GM19193 (cell line): ENCODE data around the gene ATP5MG.
A peak's percentile ranks its signal among the peaks of the same experiment; 100 is the strongest.

Experiments used
- POLR2A ChIP-seq: IDR thresholded peaks from 4 replicates; pipeline ENCODE4 v1.6.1; 2011; ENCODE audit not compliant: insufficient read depth, insufficient read length; ENCODE audit errors: extremely low read depth

The ATP5MG gene, protein sequence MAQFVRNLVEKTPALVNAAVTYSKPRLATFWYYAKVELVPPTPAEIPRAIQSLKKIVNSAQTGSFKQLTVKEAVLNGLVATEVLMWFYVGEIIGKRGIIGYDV

DNA sequence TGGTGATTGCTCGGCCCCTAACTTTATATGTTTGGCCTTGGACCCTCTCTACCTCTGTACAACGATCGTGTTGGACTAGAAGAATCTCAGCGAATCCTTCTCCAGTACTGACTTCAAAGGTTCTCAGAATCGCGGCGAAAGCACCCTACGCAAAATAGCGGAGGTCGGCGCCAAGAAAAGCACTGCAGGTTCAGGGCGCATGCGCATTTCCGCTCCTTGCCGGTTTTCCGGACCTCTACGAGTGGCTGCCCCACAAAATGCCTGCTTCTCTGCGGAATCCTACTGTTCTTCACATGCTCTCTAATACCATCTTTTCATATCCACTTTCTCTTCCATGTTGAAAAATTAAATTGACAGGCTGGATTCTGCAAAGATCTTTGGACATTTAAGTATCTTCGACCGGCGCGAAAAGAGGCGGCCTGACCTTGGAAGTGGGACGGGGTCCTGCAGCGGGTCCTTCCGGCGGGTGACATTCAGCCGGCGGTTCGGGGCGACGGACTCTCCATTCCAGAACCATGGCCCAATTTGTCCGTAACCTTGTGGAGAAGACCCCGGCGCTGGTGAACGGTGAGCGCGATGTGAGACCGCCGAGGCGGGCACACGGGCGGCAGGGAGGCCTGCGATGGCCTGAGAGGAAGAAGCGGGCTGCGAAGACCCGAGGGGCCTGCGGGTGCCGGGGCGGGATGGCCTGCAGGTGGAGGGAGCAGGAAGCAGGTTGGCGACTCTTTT lies at the start of gene ATP5MG:
ATP5MG (plus strand) TSS at position 456 of the 729 bp plus-strand sequence; CDS start at position 516, 60 bp downstream.
- peak; percentile 72 for TF ChIP-seq POLR2A

DNA sequence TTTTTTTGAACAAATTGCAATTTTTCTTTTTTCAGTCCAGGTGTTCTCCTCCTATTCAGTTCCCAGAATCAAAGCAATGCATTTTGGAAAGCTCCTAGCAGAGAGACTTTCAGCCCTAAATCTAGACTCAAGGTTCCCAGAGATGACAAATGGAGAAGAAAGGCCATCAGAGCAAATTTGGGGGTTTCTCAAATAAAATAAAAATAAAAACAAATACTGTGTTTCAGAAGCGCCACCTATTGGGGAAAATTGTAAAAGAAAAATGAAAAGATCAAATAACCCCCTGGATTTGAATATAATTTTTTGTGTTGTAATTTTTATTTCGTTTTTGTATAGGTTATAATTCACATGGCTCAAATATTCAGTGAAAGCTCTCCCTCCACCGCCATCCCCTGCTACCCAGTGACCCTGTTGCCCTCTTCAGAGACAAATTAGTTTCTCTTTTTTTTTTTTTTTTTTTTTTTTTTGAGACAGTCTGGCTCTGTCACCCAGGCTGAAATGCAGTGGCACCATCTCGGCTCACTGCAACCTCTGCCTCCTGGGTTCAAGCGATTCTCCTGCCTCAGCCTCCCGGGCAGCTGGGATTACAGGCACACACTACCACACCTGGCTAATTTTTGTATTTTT lies 48.2 kb upstream of the ATP5MG start:
- no peak for TF ChIP-seq POLR2A

DNA sequence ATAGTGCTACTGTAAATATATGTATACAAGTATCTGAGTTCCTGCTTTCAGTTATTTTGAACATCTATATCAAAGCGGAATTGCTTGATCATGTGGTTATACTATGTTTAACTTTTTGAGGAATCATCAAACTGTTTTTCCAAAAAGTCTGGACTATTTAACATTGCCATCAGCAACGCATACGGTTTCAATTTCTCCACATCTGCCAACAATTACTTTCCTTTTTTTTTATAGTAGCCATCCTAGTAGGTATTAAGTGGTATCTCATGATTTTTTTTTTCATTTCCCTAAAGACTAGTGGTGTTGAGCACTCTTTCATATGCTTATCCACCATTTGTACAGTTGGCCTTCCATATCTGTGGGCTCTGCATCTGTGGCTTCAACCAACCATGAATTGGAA lies 43.3 kb upstream of the ATP5MG start:
- no peak for TF ChIP-seq POLR2A

DNA sequence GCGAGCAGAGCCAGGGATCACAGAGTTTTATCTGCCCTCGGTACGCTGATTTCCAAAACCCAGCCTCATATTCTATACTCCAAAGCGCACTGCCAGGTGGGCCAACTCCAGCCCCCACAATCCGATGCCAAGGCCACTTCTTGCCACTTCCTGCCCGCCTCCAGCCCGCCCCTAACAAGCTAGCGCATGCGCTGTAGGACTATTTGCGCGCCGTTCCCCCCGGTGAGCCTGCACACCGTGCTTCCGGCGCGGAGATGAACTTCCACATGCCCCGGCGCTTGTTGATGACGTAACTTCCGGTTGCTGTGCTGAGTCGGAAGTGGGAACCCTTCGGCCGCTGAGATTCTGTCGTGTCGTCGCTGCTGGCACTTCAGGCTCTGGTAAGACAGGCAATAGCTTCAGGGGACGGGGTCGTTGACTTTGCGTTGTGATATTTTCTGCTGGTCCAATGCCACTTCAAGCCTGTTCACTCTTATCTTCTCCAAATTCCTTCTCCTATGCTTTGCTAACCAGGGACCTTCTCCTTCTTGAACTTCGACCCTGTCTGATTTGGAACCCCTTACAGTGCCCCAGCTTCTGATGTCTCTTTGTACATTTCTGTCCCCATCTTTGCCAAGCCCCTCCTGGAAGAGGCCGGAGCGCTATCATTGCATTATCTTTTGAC lies 42.0 kb upstream of the ATP5MG start, which contains the start of gene UBE4A:
UBE4A (plus strand) TSS at position 306 of the 664 bp plus-strand sequence. CDS start 5,481 bp downstream, outside the sequence.
- peak; percentile 97 for TF ChIP-seq POLR2A

DNA sequence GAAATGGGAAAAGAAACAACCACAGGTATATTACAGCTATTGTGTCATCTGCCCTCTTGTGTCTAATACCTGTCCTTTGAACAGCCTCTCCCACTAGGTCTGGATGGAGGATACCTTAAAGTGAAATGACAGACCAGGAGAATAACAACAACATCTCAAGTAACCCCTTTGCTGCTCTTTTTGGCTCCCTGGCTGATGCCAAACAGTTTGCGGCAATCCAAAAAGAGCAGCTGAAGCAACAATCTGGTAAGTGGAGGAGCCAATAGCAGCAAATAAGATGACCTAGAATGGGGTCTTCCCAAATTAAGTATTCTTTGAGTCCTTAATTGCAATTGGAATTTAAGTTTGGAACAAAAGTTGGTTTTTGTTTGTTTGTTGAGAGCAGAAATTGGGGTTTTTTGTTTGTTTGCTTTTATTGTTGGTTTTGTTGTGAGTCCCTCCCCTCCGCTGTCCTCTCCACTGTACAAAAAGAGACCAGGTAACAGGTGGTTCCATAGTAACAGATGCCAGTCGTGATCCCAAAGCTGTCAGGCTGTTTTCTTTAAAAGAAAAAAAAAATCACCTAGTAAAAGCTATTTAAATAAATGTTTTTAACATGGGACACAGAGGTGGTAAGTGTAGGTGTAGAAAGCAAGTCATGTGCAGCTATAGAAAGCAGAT lies 36.3 kb upstream of the ATP5MG start:
- no peak for TF ChIP-seq POLR2A

DNA sequence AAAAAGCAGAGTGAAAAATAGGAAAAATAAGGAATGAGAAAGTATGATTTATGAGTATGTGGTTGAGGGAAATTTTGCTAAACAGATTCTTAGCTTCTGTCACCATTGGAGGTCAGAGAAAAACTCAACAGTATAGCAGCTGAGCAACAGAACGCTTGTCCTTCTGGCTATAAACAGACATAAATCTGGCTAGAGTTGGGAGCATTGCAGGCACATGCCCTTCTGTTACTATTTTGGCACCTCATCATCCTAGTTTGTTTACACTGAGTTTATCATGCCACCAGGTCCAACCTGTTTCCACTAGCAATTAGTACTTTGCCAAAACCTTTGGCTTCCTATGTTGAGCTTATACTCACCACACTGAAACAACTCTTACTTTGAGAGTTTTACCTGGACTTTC lies 35.1 kb upstream of the ATP5MG start:
- no peak for TF ChIP-seq POLR2A

DNA sequence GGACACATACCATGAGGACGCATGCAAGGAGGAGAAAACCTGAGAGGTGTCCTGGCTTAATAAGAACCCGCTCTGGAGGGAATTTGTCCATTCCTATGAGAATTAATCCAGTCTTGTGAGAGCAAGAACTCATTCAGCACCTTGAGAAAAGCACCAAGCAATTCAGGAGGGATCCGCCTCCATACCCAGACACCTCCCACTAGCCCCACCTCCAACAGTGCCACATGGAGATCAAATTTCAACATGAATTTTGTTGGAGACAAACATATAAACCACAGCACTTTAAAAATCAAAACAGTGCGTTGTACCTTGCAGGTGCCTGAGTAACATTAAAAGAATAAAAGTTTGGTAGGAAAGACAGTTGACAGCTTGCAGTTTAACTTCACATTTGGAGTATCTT lies 30.6 kb upstream of the ATP5MG start:
- no peak for TF ChIP-seq POLR2A

DNA sequence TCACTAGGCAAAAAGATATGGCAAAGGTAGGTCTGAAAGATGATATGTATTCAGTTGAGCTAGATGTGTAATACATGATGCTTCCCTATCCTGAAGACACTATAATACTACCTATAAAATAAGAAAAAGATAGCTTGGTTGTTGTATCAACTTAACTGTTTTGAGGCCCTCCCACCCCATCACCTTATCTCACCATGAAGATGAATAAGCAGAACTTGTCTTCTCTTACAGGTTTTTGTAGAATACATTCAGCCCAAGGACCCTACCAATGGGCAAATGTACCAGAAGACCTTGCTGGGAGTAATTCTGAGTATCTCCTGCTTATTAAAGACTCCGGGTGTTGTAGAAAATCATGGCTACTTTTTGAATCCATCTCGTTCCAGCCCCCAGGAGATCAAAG lies 28.1 kb upstream of the ATP5MG start:
- TF ChIP-seq POLR2A, result no peak

DNA sequence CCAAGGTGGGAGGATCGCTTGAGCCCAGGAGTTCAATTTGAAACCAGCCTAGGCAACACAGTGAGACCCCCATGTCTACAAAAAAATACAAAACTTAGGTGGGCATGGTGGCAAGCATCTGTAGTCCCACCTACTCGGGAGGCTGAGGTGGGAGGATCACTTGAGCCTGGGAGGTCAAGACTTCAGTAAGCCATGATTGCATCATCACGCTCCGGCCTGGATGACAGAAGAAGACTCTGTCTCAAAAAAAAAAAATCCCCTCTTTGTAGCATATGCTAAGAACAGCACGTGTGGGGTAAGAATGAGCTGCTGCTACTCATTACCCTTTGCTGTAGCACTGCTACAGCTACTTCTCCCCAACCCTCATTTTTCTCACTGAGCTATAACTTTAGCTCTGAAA lies 27.5 kb upstream of the ATP5MG start:
- TF ChIP-seq POLR2A, result no peak

DNA sequence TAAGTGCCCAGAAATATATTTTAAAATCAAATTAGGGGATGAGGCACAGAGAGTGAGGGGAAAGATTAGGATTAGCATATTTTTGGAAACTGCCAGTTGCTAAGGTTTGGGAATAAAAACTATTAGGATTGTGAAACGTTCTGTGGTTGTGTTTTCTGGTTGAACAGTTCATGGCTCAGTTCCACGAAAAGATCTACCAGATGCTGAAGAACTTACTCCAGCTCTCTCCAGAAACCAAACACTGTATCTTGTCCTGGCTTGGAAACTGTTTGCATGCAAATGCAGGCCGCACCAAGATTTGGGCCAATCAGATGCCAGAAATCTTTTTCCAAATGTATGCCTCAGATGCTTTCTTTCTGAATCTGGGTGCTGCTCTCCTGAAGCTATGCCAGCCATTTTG lies 26.7 kb upstream of the ATP5MG start:
- TF ChIP-seq POLR2A, result no peak

DNA sequence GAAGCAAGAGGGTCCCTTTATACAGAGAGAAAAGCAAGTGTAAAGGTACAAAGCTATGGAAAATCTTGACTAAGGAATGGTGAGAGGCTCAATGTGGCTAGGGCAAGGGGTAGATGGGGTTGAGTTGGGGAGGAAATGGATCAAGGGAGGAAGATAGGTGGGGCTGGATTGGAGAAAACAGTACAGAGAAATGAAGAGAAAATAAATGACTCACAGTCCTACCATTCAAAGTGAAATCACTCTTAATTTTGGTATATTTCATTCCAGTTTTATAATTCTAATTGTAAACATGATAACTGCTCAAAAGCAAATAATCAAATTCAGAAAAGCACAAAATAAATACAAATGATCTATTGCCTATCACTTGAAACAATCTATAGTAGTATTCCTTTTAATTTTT lies 25.4 kb upstream of the ATP5MG start:
- no peak for TF ChIP-seq POLR2A

DNA sequence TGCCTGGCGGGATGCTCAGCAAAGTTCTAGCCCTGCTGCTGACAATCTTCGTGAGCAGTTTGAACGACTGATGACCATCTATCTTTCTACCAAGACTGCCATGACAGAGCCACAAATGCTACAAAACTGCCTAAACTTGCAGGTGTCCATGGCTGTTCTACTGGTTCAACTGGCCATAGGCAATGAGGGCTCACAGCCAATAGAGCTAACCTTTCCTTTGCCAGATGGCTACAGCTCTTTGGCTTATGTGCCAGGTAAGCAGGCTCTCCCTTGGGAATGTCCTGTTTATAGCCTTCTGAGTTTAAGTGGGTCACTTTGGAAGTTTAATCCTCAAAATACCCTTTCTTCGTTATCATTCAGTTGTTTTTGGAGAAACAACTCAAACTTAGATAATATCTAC lies 21.9 kb upstream of the ATP5MG start:
- TF ChIP-seq POLR2A, result no peak

DNA sequence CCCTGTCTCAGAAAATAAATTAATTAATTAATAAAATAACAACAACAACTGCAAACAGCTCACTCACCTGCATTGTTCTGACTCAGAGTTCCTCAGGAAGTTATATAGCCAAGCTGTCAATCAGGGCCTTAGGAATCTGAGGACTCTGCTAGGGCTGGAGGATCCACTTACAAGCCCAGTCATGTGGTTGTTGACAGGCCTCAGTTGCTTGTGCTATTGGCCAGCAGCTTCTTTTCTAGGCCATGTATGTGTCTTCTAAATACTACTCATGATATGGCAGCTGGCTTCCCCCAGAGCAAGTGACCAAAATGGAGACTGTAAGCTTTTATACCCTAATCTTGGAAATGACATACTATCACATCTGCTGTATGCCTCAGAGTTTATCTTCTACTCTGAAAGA lies 20.8 kb upstream of the ATP5MG start:
- TF ChIP-seq POLR2A, result no peak

DNA sequence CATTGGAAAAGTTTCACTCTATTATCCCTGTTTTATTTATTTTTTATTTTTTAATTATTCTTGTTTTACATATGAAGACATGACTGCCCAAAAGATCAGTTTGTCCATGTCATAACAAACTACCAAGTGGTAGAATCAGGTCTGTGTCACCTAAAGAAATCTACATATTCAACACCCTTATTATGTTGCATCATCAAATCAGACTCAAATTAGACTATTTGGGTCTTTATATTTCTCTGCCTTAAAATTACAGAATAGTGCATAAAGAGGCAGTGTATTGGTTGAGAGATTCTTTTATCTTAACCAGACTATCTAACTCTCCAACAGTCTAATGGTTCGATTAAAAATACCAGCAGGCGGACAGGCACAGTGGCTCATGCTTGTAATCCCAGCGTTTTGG lies 18.5 kb upstream of the ATP5MG start:
- no peak for TF ChIP-seq POLR2A

DNA sequence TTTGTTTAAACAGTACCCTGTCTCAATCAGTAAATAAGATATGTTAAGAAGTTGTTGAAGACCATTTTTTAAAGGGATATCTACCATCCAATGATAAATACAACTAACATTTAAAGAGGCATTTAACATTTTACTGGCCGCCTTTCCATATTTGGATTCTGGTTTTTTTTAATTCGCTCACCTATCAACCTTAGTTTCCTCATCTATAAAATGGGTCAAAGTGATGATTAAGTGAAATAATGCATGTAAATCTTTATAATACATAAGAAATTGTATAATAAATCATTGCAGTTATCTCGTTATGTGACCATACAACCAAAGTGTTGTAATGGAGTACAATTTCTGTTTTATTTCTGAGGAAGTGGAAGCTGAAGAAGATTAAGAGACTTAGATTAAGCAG lies 17.7 kb upstream of the ATP5MG start:
- TF ChIP-seq POLR2A, result no peak
